HepG2 (cell line): ENCODE measurements around the gene ARMH2. TPM values are rescaled to one million over a fixed set of nuclear protein-coding genes. Genes with fewer than 3 reads are reported as not detected.
A peak's percentile ranks its signal among the peaks of the same experiment; 100 is the strongest.

Source experiments
- ATAC-seq: fragments of 200-7000 bp; cut with Tn5 transposase; 3 replicates; pipeline ENCODE4 v1.9.1; 2020; ENCODE audit warnings: mild to moderate bottlenecking, moderate library complexity
- BruUV-seq: library from RNA; stranded (reverse); fragments of 400-500 nt; replicated peaks from 2 replicates; lab custom pipeline; 2021; lab: Mats Ljungman, UMichigan
- CTCF ChIA-PET: fragments of 300-600 bp; formaldehyde crosslinking; extraction: SDS; loops from one replicate; lab custom pipeline; 2021; ENCODE audit warnings: low total read pairs, inconsistent platforms, low intra/inter-chr PET ratio; lab: Yijun Ruan, JAX
- POLR2A ChIA-PET: fragments of 350-600 bp; sonication (Branson Sonifier 250); formaldehyde crosslinking; loops from one replicate; lab custom pipeline; 2020; ENCODE audit warnings: antibody characterized with exemption, inconsistent platforms; lab: Yijun Ruan, JAX
- DNase-seq: peaks from one replicate; pipeline ENCODE4 v3.0.0-alpha.2; 2015; ENCODE audit warnings: low spot score
- FAIRE-seq: peaks from 3 replicates; lab custom pipeline; 2011; peaks lifted over from hg19 to GRCh38; lab: Jason Lieb, UNC
- H2AFZ ChIP-seq: one replicate; pipeline ENCODE4 v1.6.1; 2011; ENCODE audit warnings: low read length, inconsistent platforms
- H3K27ac ChIP-seq: fragments of 300-600 bp; 3 replicates; pipeline ENCODE4 v1.8.0; 2011; ENCODE audit warnings: mixed run types, mild to moderate bottlenecking, mixed read lengths, low read length, inconsistent platforms; ENCODE audit not compliant: insufficient read depth; ENCODE audit errors: extremely low read length
- H3K27me3 ChIP-seq, 2 experiments: fragments of 200-600 bp in 1 of 2; 2 replicates in 1 of 2; 3 replicates in 1 of 2; pipeline versions ENCODE4 v1.6.0 to v1.8.0; 2011; ENCODE audit warnings: low read length in 2 of 2, mild to moderate bottlenecking in 2 of 2, moderate library complexity in 2 of 2, inconsistent platforms in 1 of 2; ENCODE audit not compliant: insufficient read depth in 2 of 2, control insufficient read depth in 1 of 2
- H3K36me3 ChIP-seq, 2 experiments: fragments of 200-600 bp in 1 of 2; replicated peaks in 1 of 2; 2 replicates in 1 of 2; 3 replicates in 1 of 2; pipeline versions ENCODE4 v1.5.1 to v1.8.0; 2011; ENCODE audit warnings: low read length in 2 of 2, inconsistent platforms in 1 of 2; ENCODE audit not compliant: insufficient read depth in 2 of 2, control insufficient read depth in 1 of 2
- H3K4me1 ChIP-seq: 2 replicates; pipeline ENCODE4 v1.5.1; 2012; ENCODE audit warnings: low read length, inconsistent platforms; ENCODE audit not compliant: insufficient read depth
- H3K4me2 ChIP-seq: 2 replicates; pipeline ENCODE4 v1.6.0; 2011; ENCODE audit warnings: low read depth, low read length, inconsistent platforms
- H3K4me3 ChIP-seq, 3 experiments: fragments of 200-600 bp in 1 of 3; sonication (generic), shearing (Covaris generic) in 1 of 3; replicated peaks in 1 of 3; 2 replicates each; pipeline ENCODE4 v1.5.1; 2011 to 2016; ENCODE audit warnings: low read length in 3 of 3, inconsistent platforms in 2 of 3, low read depth in 2 of 3, mild to moderate bottlenecking in 2 of 3, control low read depth in 1 of 3, mixed read lengths in 1 of 3; ENCODE audit not compliant: insufficient read depth in 1 of 3
- H3K79me2 ChIP-seq: one replicate; pipeline ENCODE4 v1.6.1; 2011; ENCODE audit warnings: low read length, inconsistent platforms; ENCODE audit not compliant: insufficient read depth
- H3K9ac ChIP-seq: 2 replicates; pipeline ENCODE4 v1.6.0; 2011; ENCODE audit warnings: mild to moderate bottlenecking, low read depth, low read length, inconsistent platforms; ENCODE audit not compliant: insufficient read depth
- H3K9me3 ChIP-seq: 2 replicates; pipeline ENCODE4 v1.5.1; 2012; ENCODE audit warnings: mild to moderate bottlenecking, low read length
- H4K20me1 ChIP-seq: 2 replicates; pipeline ENCODE4 v1.6.0; 2011; ENCODE audit warnings: inconsistent platforms, mild to moderate bottlenecking, low read length, moderate library complexity; ENCODE audit not compliant: insufficient read depth
- BRF2 ChIP-seq: sonication (generic); formaldehyde crosslinking; IDR thresholded peaks from 2 replicates; pipeline ENCODE4 v1.8.1; 2022; ENCODE audit warnings: mild to moderate bottlenecking, missing genetic modification reagents
- CEBPG ChIP-seq: IDR thresholded peaks from 2 replicates; pipeline ENCODE4 v1.6.1; 2016
- CTCF ChIP-seq: sonication (generic); formaldehyde crosslinking; IDR thresholded peaks from 2 replicates; pipeline ENCODE4 v1.5.0; 2020; ENCODE audit warnings: mild to moderate bottlenecking, missing genetic modification reagents, moderate library complexity
- ESRRA ChIP-seq: sonication (generic); formaldehyde crosslinking; IDR thresholded peaks from 2 replicates; pipeline ENCODE4 v1.5.1; 2020; ENCODE audit warnings: mild to moderate bottlenecking, low read depth, missing genetic modification reagents
- GTF2F1 ChIP-seq: fragments of 150-350 bp; IDR thresholded peaks from 2 replicates; pipeline ENCODE4 v1.6.1; 2014; ENCODE audit warnings: low read length
- MAFK ChIP-seq, 2 experiments: IDR thresholded peaks in 1 of 2; conservative IDR thresholded peaks in 1 of 2; 2 replicates each; pipeline ENCODE4 v1.6.1; 2011; ENCODE audit warnings: improper control_type of control experiment in 2 of 2, low read length in 2 of 2
- MLXIP ChIP-seq: sonication (generic); formaldehyde crosslinking; IDR thresholded peaks from 2 replicates; pipeline ENCODE4 v1.9.0; 2021; ENCODE audit warnings: missing genetic modification reagents, borderline replicate concordance
- NBN ChIP-seq: fragments of 450-650 bp; conservative IDR thresholded peaks from 2 replicates; pipeline ENCODE4 v1.6.1; 2017
- NCOA1 ChIP-seq: sonication (generic); formaldehyde crosslinking; IDR thresholded peaks from 2 replicates; pipeline ENCODE4 v1.9.0; 2021; ENCODE audit warnings: missing genetic modification reagents
- PHF5A ChIP-seq: IDR thresholded peaks from one replicate; pipeline ENCODE4 v1.6.1; 2018; ENCODE audit warnings: low read depth, missing genetic modification reagents; ENCODE audit not compliant: unreplicated experiment
- SALL1 ChIP-seq: sonication (generic); formaldehyde crosslinking; IDR thresholded peaks from 2 replicates; pipeline ENCODE4 v1.8.0; 2022; ENCODE audit warnings: mild to moderate bottlenecking, missing genetic modification reagents
- SIX4 ChIP-seq: sonication (generic); formaldehyde crosslinking; IDR thresholded peaks from 2 replicates; pipeline ENCODE4 v1.4.0; 2020; ENCODE audit warnings: missing genetic modification reagents
- SMC3 ChIP-seq: IDR thresholded peaks from 2 replicates; pipeline ENCODE4 v1.6.1; 2011; ENCODE audit warnings: low read length, improper control_type of control experiment
- STAG1 ChIP-seq: sonication (generic); formaldehyde crosslinking; IDR thresholded peaks from 2 replicates; pipeline ENCODE4 v1.4.0; 2020; ENCODE audit warnings: missing genetic modification reagents
- TAF15 ChIP-seq: fragments of 200-400 bp; formaldehyde crosslinking; IDR thresholded peaks from one replicate; pipeline ENCODE4 v1.6.1; 2018; ENCODE audit warnings: mild to moderate bottlenecking, low read depth, low read length; ENCODE audit not compliant: poor library complexity, severe bottlenecking
- ZFX ChIP-seq: sonication (generic); formaldehyde crosslinking; IDR thresholded peaks from 2 replicates; pipeline ENCODE4 v1.4.0; 2020; ENCODE audit warnings: mild to moderate bottlenecking, low read depth, missing genetic modification reagents, moderate library complexity
- ZFY ChIP-seq: sonication (generic); formaldehyde crosslinking; IDR thresholded peaks from 2 replicates; pipeline ENCODE4 v1.4.0; 2020; ENCODE audit warnings: missing genetic modification reagents
- ZNF24 ChIP-seq: fragments of 450-650 bp; IDR thresholded peaks from 2 replicates; pipeline ENCODE4 v1.6.1; 2017; ENCODE audit warnings: antibody characterized with exemption, mild to moderate bottlenecking
- ZNF33B ChIP-seq: sonication (generic); formaldehyde crosslinking; IDR thresholded peaks from 2 replicates; pipeline ENCODE4 v1.5.1; 2020; ENCODE audit warnings: mild to moderate bottlenecking, missing genetic modification reagents
- ZNF446 ChIP-seq: sonication (generic); formaldehyde crosslinking; IDR thresholded peaks from 2 replicates; pipeline ENCODE4 v1.5.0; 2020; ENCODE audit warnings: mild to moderate bottlenecking, missing genetic modification reagents
- ZNF468 ChIP-seq: sonication (generic); formaldehyde crosslinking; IDR thresholded peaks from 2 replicates; pipeline ENCODE4 v1.8.0; 2022; ENCODE audit warnings: mild to moderate bottlenecking, moderate library complexity, missing genetic modification reagents
- ZNF530 ChIP-seq: sonication (generic); formaldehyde crosslinking; IDR thresholded peaks from 2 replicates; pipeline ENCODE4 v1.5.0; 2020; ENCODE audit warnings: low read depth, mild to moderate bottlenecking, missing genetic modification reagents
- ZNF749 ChIP-seq: sonication (generic); formaldehyde crosslinking; IDR thresholded peaks from 2 replicates; pipeline ENCODE4 v1.8.0; 2022; ENCODE audit warnings: mild to moderate bottlenecking, missing genetic modification reagents, moderate library complexity, borderline replicate concordance
- WGBS: methylation state at CpG from one replicate; pipeline ENCODE4 v1.1.6; 2017; ENCODE audit warnings: low lambda C conversion rate; 5-methylcytosine and 5-hydroxymethylcytosine counted together
- in situ Hi-C: cut with HindIII; loops from 2 replicates; pipeline ENCODE4 v1.10.0; 2017; ENCODE audit warnings: low pct_unique_long_range_greater_than_20kb; ENCODE audit not compliant: extremely low pct_ligation_motif_present
- intact Hi-C: fragments of 100-400 bp; cut with micrococcal nuclease; formaldehyde crosslinking; loops from one replicate; pipeline ENCODE4 v1.10.0; 2022; ENCODE audit not compliant: unreplicated experiment
- polyA plus RNA-seq, 8 experiments: library from polyadenylated mRNA; depleted of rRNA in 3 of 8; stranded (reverse) in 7 of 8; unstranded in 1 of 8; fragments of >200 nt; fragmentation: Illumina TruSeq in 4 of 8; extraction: Trizol in 4 of 8; gene quantifications; 2 replicates each; pipeline versions ENCODE4 v1.2.1 to v1.2.3, GENCODE V29; 2011 to 2016; ENCODE audit warnings: low read depth in 4 of 8, missing spikeins in 1 of 8, mixed read lengths in 1 of 8; ENCODE audit not compliant: insufficient read depth in 1 of 8
- total RNA-seq, 5 experiments: library from RNA; depleted of rRNA; stranded (reverse); fragments of >200 nt; fragmentation: Illumina TruSeq; extraction: Trizol; gene quantifications; 2 replicates each; pipeline ENCODE4 v1.2.3, GENCODE V29; 2016; ENCODE audit warnings: low read depth in 1 of 5

The ARMH2 gene
- total and polyA plus RNA-seq, 2 of the 13 experiments (the other 11 are each of a cell fraction or from before 2014, with no cell fraction given) = not detected

- FAIRE-seq (no peak), ATAC-seq (peak; percentile 77), DNase-seq (no peak)
- Histone ChIP-seq H3K36me3 (no peaks in the 10 kb centered on the region), H3K9ac (no peak overlapping the region), H3K79me2 (no peaks in the 10 kb centered on the region), H2AFZ (peak overlapping the region; percentile 81), H3K4me3 (no peak overlapping the region), H3K4me2 (peak overlapping the region; percentile 12; the same call in 1 of the 2 replicates), H3K4me1 (peaks cover 50% of the 10 kb centered on the region), H3K9me3 (no peaks in the 10 kb centered on the region), H4K20me1 (no peaks in the 10 kb centered on the region), H3K27ac (no peak overlapping the region), H3K27me3 (no peaks in the 10 kb centered on the region; a peak in 1 of 5 replicates)
- no TSS peak for BruUV-seq
- ChIA-PET CTCF (no interaction called here), POLR2A (no interaction called here)
- intact Hi-C loops = no loop called here
- in situ Hi-C loops = no loop called here
- WGBS = 60% methylated on average over 3 of the region's 3 CpGs
- TF ChIP-seq ESRRA (no peak), MLXIP (CRISPR knock-in tag) (no peak), SIX4 (CRISPR knock-in tag) (no peak), STAG1 (CRISPR knock-in tag) (peak; percentile 66), GTF2F1 (no peak), NBN (no peak), PHF5A (CRISPR knock-in tag) (no peak), ZFX (CRISPR knock-in tag) (no peak), ZNF468 (no peak), SALL1 (CRISPR knock-in tag) (peak; percentile 17; the same call in 1 of the 2 replicates), BRF2 (0 out of 2 replicates have a peak, but pooled peaks have one; percentile 2), CEBPG (CRISPR knock-in tag) (no peak), ZNF749 (CRISPR knock-in tag) (0 out of 2 replicates have a peak, but pooled peaks have one; percentile 56), ZFY (no peak), CTCF (CRISPR knock-in tag) (peak; percentile 66), MAFK (conservative IDR thresholded peaks at IDR 0.05 in 1 of 2, IDR thresholded peaks at IDR 0.05 in 1 of 2; ENCODE audit: low read length in 2 of 2) (peak; percentile 2 to 37; a peak in 1 of 4 replicates), ZNF24 (no peak), ZNF33B (no peak), ZNF446 (no peak), TAF15 (no peak), ZNF530 (CRISPR knock-in tag) (no peak), SMC3 (peak; percentile 42; the same call in 1 of the 2 replicates), NCOA1 (CRISPR knock-in tag) (no peak)
Measured at GRCh38 chr6:24827162-24827561, 28.4 kb upstream of the ARMH2 start.
